ENCODE data around the gene ZNF182. TPM values are rescaled to one million over a fixed set of nuclear protein-coding genes. Genes with fewer than 3 reads are reported as not detected.
"Not testable (repeated sequence)": the region's sequence is repeated elsewhere in the genome, so short reads cannot be mapped to it uniquely, and the experiment has no call there.

ZNF182 gene
- polyA plus RNA-seq, result 1 to 10 TPM; 1.4 to 2.1 TPM

- H3K27ac ChIP-seq (ENCODE audit: low read depth in 2 of 2, low read length in 1 of 2), result peak within 1 kb of the TSS; percentile 64 to 82
- WGBS, 2 donors, result 0 to 27% methylated on average over 33 to 34 of the region's 34 CpGs
- H3K36me3 ChIP-seq (ENCODE audit: control insufficient read depth in 2 of 2, insufficient read depth in 2 of 2, low read length in 1 of 2), result no peaks in the 10 kb centered on the region
- H3K9me3 ChIP-seq (ENCODE audit: control insufficient read depth in 2 of 2, insufficient read depth in 1 of 2, low read depth in 1 of 2, low read length in 1 of 2), result peaks cover 0 to 4% of the 10 kb centered on the region in 2 donors
- H3K4me1 ChIP-seq (ENCODE audit: control insufficient read depth in 2 of 2, insufficient read depth in 2 of 2, low read length in 1 of 2), result no peaks in the 10 kb centered on the region
- H3K27me3 ChIP-seq (ENCODE audit: control insufficient read depth in 1 of 2, insufficient read depth in 2 of 2, low read length in 2 of 2), result no peaks in the 10 kb centered on the region
- H3K4me3 ChIP-seq (ENCODE audit: low read depth in 1 of 2, low read length in 2 of 2), result peak within 1 kb of the TSS; percentile 56 to 61
These were observed at the start of gene ZNF182 for GRCh38 chrX:48003758-48004457. ZNF182 (minus strand) TSS chrX:48003989; CDS start chrX:48002609, 1,380 bp downstream.

- 56 to 68% methylated on average over 5 of the region's 5 CpGs for WGBS, 2 donors
- no peak overlapping the region for H3K4me3 ChIP-seq (ENCODE audit: low read depth in 1 of 2, low read length in 2 of 2)
- no peak overlapping the region for H3K27ac ChIP-seq (ENCODE audit: low read depth in 2 of 2, low read length in 1 of 2)
- H3K36me3 ChIP-seq (ENCODE audit: control insufficient read depth in 2 of 2, insufficient read depth in 2 of 2, low read length in 1 of 2), result no peaks in the 10 kb centered on the region
- H3K9me3 ChIP-seq (ENCODE audit: control insufficient read depth in 2 of 2, insufficient read depth in 1 of 2, low read depth in 1 of 2, low read length in 1 of 2), result no peaks in the 10 kb centered on the region
- H3K4me1 ChIP-seq (ENCODE audit: control insufficient read depth in 2 of 2, insufficient read depth in 2 of 2, low read length in 1 of 2), result no peaks in the 10 kb centered on the region
- H3K27me3 ChIP-seq (ENCODE audit: control insufficient read depth in 1 of 2, insufficient read depth in 2 of 2, low read length in 2 of 2), result no peaks in the 10 kb centered on the region
These were observed 43.1 kb upstream of the ZNF182 start for GRCh38 chrX:48046846-48047245.

- H3K4me3 ChIP-seq (ENCODE audit: low read depth in 1 of 2, low read length in 2 of 2), result no peak overlapping the region
- 25 to 42% methylated on average over 8 of the region's 8 CpGs for WGBS, 2 donors
- H3K27ac ChIP-seq (ENCODE audit: low read depth in 2 of 2, low read length in 1 of 2), result peak overlapping the region in 1 of 2 donors; percentile 39
- H3K36me3 ChIP-seq (ENCODE audit: control insufficient read depth in 2 of 2, insufficient read depth in 2 of 2, low read length in 1 of 2), result no peaks in the 10 kb centered on the region
- no peaks in the 10 kb centered on the region for H3K9me3 ChIP-seq (ENCODE audit: control insufficient read depth in 2 of 2, insufficient read depth in 1 of 2, low read depth in 1 of 2, low read length in 1 of 2)
- no peaks in the 10 kb centered on the region for H3K27me3 ChIP-seq (ENCODE audit: control insufficient read depth in 1 of 2, insufficient read depth in 2 of 2, low read length in 2 of 2)
- no peaks in the 10 kb centered on the region for H3K4me1 ChIP-seq (ENCODE audit: control insufficient read depth in 2 of 2, insufficient read depth in 2 of 2, low read length in 1 of 2)
These were observed 41.9 kb upstream of the ZNF182 start for GRCh38 chrX:48045410-48046311.

- H3K27ac ChIP-seq (ENCODE audit: low read depth in 2 of 2, low read length in 1 of 2), result no peak overlapping the region
- no peaks in the 10 kb centered on the region for H3K9me3 ChIP-seq (ENCODE audit: control insufficient read depth in 2 of 2, insufficient read depth in 1 of 2, low read depth in 1 of 2, low read length in 1 of 2)
- no peaks in the 10 kb centered on the region for H3K36me3 ChIP-seq (ENCODE audit: control insufficient read depth in 2 of 2, insufficient read depth in 2 of 2, low read length in 1 of 2)
- H3K4me3 ChIP-seq (ENCODE audit: low read depth in 1 of 2, low read length in 2 of 2), result no peak overlapping the region
- WGBS, 2 donors, result 56 to 84% methylated on average over 4 of the region's 4 CpGs
- H3K27me3 ChIP-seq (ENCODE audit: control insufficient read depth in 1 of 2, insufficient read depth in 2 of 2, low read length in 2 of 2), result no peaks in the 10 kb centered on the region
- no peaks in the 10 kb centered on the region for H3K4me1 ChIP-seq (ENCODE audit: control insufficient read depth in 2 of 2, insufficient read depth in 2 of 2, low read length in 1 of 2)
These were observed 39.3 kb upstream of the ZNF182 start for GRCh38 chrX:48043056-48043455.

GRCh38 chrX:48035891-48036290, 32.1 kb upstream of the ZNF182 start:
- Histone ChIP-seq H3K9me3 (ENCODE audit: control insufficient read depth in 2 of 2, insufficient read depth in 1 of 2, low read depth in 1 of 2, low read length in 1 of 2) (no peaks in the 10 kb centered on the region), H3K27ac (ENCODE audit: low read depth in 2 of 2, low read length in 1 of 2) (no peak overlapping the region), H3K4me3 (ENCODE audit: low read depth in 1 of 2, low read length in 2 of 2) (no peak overlapping the region), H3K36me3 (ENCODE audit: control insufficient read depth in 2 of 2, insufficient read depth in 2 of 2, low read length in 1 of 2) (no peaks in the 10 kb centered on the region), H3K4me1 (ENCODE audit: control insufficient read depth in 2 of 2, insufficient read depth in 2 of 2, low read length in 1 of 2) (no peaks in the 10 kb centered on the region), H3K27me3 (ENCODE audit: control insufficient read depth in 1 of 2, insufficient read depth in 2 of 2, low read length in 2 of 2) (no peaks in the 10 kb centered on the region)
- 61 to 72% methylated on average over 4 of the region's 4 CpGs for WGBS, 2 donors

GRCh38 chrX:48030641-48031173, 26.9 kb upstream of the ZNF182 start:
- H3K4me1 ChIP-seq (ENCODE audit: control insufficient read depth in 2 of 2, insufficient read depth in 2 of 2, low read length in 1 of 2); H3K9me3 ChIP-seq (ENCODE audit: control insufficient read depth in 2 of 2, insufficient read depth in 1 of 2, low read depth in 1 of 2, low read length in 1 of 2); H3K4me3 ChIP-seq (ENCODE audit: low read depth in 1 of 2, low read length in 2 of 2); H3K27ac ChIP-seq (ENCODE audit: low read depth in 2 of 2, low read length in 1 of 2); H3K36me3 ChIP-seq (ENCODE audit: control insufficient read depth in 2 of 2, insufficient read depth in 2 of 2, low read length in 1 of 2); H3K27me3 ChIP-seq (ENCODE audit: control insufficient read depth in 1 of 2, insufficient read depth in 2 of 2, low read length in 2 of 2): not testable (repeated sequence)
- 61 to 81% methylated on average over 10 of the region's 10 CpGs for WGBS, 2 donors

GRCh38 chrX:48030237-48030636, 26.4 kb upstream of the ZNF182 start:
- Histone ChIP-seq H3K27me3 (ENCODE audit: control insufficient read depth in 1 of 2, insufficient read depth in 2 of 2, low read length in 2 of 2) (no peaks in the 10 kb centered on the region), H3K4me1 (ENCODE audit: control insufficient read depth in 2 of 2, insufficient read depth in 2 of 2, low read length in 1 of 2) (no peaks in the 10 kb centered on the region), H3K9me3 (ENCODE audit: control insufficient read depth in 2 of 2, insufficient read depth in 1 of 2, low read depth in 1 of 2, low read length in 1 of 2) (no peaks in the 10 kb centered on the region), H3K4me3 (ENCODE audit: low read depth in 1 of 2, low read length in 2 of 2) (no peak overlapping the region), H3K27ac (ENCODE audit: low read depth in 2 of 2, low read length in 1 of 2) (no peak overlapping the region), H3K36me3 (ENCODE audit: control insufficient read depth in 2 of 2, insufficient read depth in 2 of 2, low read length in 1 of 2) (no peaks in the 10 kb centered on the region)
- 77 to 87% methylated on average over 10 of the region's 10 CpGs for WGBS, 2 donors

- H3K36me3 ChIP-seq (ENCODE audit: control insufficient read depth in 2 of 2, insufficient read depth in 2 of 2, low read length in 1 of 2), result no peaks in the 10 kb centered on the region
- H3K27ac ChIP-seq (ENCODE audit: low read depth in 2 of 2, low read length in 1 of 2), result no peak overlapping the region
- no peaks in the 10 kb centered on the region for H3K9me3 ChIP-seq (ENCODE audit: control insufficient read depth in 2 of 2, insufficient read depth in 1 of 2, low read depth in 1 of 2, low read length in 1 of 2)
- no peaks in the 10 kb centered on the region for H3K4me1 ChIP-seq (ENCODE audit: control insufficient read depth in 2 of 2, insufficient read depth in 2 of 2, low read length in 1 of 2)
- 91 to 94% methylated on average over 8 of the region's 8 CpGs for whole genome bisulfite sequencing, 2 donors
- H3K27me3 ChIP-seq (ENCODE audit: control insufficient read depth in 1 of 2, insufficient read depth in 2 of 2, low read length in 2 of 2), result no peaks in the 10 kb centered on the region
- H3K4me3 ChIP-seq (ENCODE audit: low read depth in 1 of 2, low read length in 2 of 2), result no peak overlapping the region
These were observed 24.3 kb upstream of the ZNF182 start for GRCh38 chrX:48028091-48028490.

- H3K27ac ChIP-seq (ENCODE audit: low read depth in 2 of 2, low read length in 1 of 2); H3K4me3 ChIP-seq (ENCODE audit: low read depth in 1 of 2, low read length in 2 of 2); H3K9me3 ChIP-seq (ENCODE audit: control insufficient read depth in 2 of 2, insufficient read depth in 1 of 2, low read depth in 1 of 2, low read length in 1 of 2); H3K27me3 ChIP-seq (ENCODE audit: control insufficient read depth in 1 of 2, insufficient read depth in 2 of 2, low read length in 2 of 2); H3K36me3 ChIP-seq (ENCODE audit: control insufficient read depth in 2 of 2, insufficient read depth in 2 of 2, low read length in 1 of 2); H3K4me1 ChIP-seq (ENCODE audit: control insufficient read depth in 2 of 2, insufficient read depth in 2 of 2, low read length in 1 of 2): not testable (repeated sequence)
- 50 to 54% methylated on average over 3 to 4 of the region's 4 CpGs for WGBS, 2 donors
These were observed 23.8 kb upstream of the ZNF182 start for GRCh38 chrX:48027545-48027944.

Data from esophagus (tissue), 2 donors.